ENCODE data around the gene MUS81. TPM values are rescaled to one million over a fixed set of nuclear protein-coding genes. Genes with fewer than 3 reads are reported as not detected.
A peak's percentile ranks its signal among the peaks of the same experiment; 100 is the strongest.

MUS81 gene
- total and polyA plus RNA-seq, 2 of the 13 experiments (the other 11 are each of a cell fraction or from before 2014, with no cell fraction given) = 25.6 to 30.2 TPM

- no peak for TF ChIP-seq SMC3 (IDR thresholded peaks at IDR 0.05; ENCODE audit: low read length)
- no peak for TF ChIP-seq ZNF629 (CRISPR knock-in tag; conservative IDR thresholded peaks at IDR 0.05)
- 0 out of 2 replicates have a peak, but pooled peaks have one; percentile 33 for TF ChIP-seq ZNF263 (CRISPR knock-in tag; IDR thresholded peaks at IDR 0.05)
- TF ChIP-seq RERE (CRISPR knock-in tag; IDR thresholded peaks at IDR 0.05; ENCODE audit: low read depth) = no peak
- TF ChIP-seq PAXIP1 (CRISPR knock-in tag; conservative IDR thresholded peaks at IDR 0.05) = no peak
- TF ChIP-seq TSC22D2 (CRISPR knock-in tag; IDR thresholded peaks at IDR 0.05; ENCODE audit: borderline replicate concordance) = no peak
- TF ChIP-seq MXD1 (CRISPR knock-in tag; IDR thresholded peaks at IDR 0.05) = peak; percentile 23; the same call in 1 of the 2 replicates
- TF ChIP-seq KDM5B (CRISPR knock-in tag; IDR thresholded peaks at IDR 0.05; ENCODE audit: borderline replicate concordance) = 0 out of 2 replicates have a peak, but pooled peaks have one; percentile 5
- no peak for TF ChIP-seq SKIL (CRISPR knock-in tag; IDR thresholded peaks at IDR 0.05; ENCODE audit: borderline replicate concordance)
- TF ChIP-seq ZNF235 (CRISPR knock-in tag; IDR thresholded peaks at IDR 0.05; ENCODE audit: borderline replicate concordance) = no peak
- TF ChIP-seq ZNF703 (CRISPR knock-in tag; IDR thresholded peaks at IDR 0.05; ENCODE audit: borderline replicate concordance) = no peak
- peak; percentile 62; the same call in 1 of the 2 replicates for TF ChIP-seq MAFG (CRISPR knock-in tag; IDR thresholded peaks at IDR 0.05)
- TF ChIP-seq STAG1 (CRISPR knock-in tag; IDR thresholded peaks at IDR 0.05) = no peak
- no peak for TF ChIP-seq ZNF720 (CRISPR knock-in tag; IDR thresholded peaks at IDR 0.05)
- TF ChIP-seq POLR2A (IDR thresholded peaks at IDR 0.05; ENCODE audit: insufficient read depth in 1 of 2, low read depth in 2 of 2, low read length in 2 of 2) = 0 out of 4 replicates have a peak, but pooled peaks of 1 of the 2 experiments have one; percentile 8
- TF ChIP-seq GLMP (CRISPR knock-in tag; IDR thresholded peaks at IDR 0.05; ENCODE audit: borderline replicate concordance) = no peak
Measured at GRCh38 chr11:65915101-65915820, 55.0 kb downstream of the MUS81 start (continued).

Data from HepG2 (cell line).